ENCODE data around the gene WIPF3.

DNA sequence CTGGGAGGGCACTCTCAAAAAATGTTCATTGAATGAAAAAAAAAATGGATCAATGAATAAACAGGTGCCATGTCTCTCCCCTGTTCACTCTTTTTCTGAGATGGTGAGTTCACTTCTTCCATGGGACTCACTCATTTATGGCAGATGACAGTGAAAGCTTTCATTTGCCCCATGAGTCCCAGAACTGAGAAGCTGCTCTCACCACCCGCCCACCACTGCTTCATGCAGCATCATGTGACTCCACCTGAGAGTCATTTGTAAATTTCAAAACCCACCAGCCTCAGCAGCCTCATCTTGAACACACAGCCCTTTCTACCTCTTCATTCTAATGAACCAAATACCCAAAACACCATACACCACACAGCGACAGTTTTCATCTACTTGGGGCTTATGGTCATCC, 118.4 kb downstream of the WIPF3 start:
- TF ChIP-seq POLR2AphosphoS5 (IDR thresholded peaks at IDR 0.05; ENCODE audit: low read depth, low read length), result no peak
- TF ChIP-seq POLR2A (IDR thresholded peaks at IDR 0.05; ENCODE audit: low read depth, low read length), result no peak
